ENCODE measurements around the gene MS4A12. TPM values are rescaled to one million over a fixed set of nuclear protein-coding genes. Genes with fewer than 3 reads are reported as not detected.
"Not testable (repeated sequence)": the region's sequence is repeated elsewhere in the genome, so short reads cannot be mapped to it uniquely, and the experiment has no call there.

Gene MS4A12
- polyA plus RNA-seq, 1 donor (not counting 4 experiments of a cell fraction or from before 2014, with no cell fraction given): not detected

GRCh38 chr11:60447846-60448245, 44.7 kb upstream of the MS4A12 start:
- Histone ChIP-seq H3K27ac (ENCODE audit: control insufficient read depth, insufficient read depth, low read length) (no peak overlapping the region), H3K4me1 (ENCODE audit: control insufficient read depth, extremely low read depth, insufficient read depth, low read length) (no peaks in the 10 kb centered on the region), H3K79me2 (ENCODE audit: control insufficient read depth, insufficient read depth, low read length) (no peaks in the 10 kb centered on the region), H3K9ac (ENCODE audit: control insufficient read depth, extremely low read depth, insufficient read depth, low read length) (no peak overlapping the region), H3K9me3 (ENCODE audit: control insufficient read depth, low read depth, low read length) (no peaks in the 10 kb centered on the region), H3K9me1 (ENCODE audit: control insufficient read depth, extremely low read depth, insufficient read depth, low read length) (no peaks in the 10 kb centered on the region), H4K20me1 (ENCODE audit: control insufficient read depth, extremely low read depth, insufficient read depth, low read length) (no peaks in the 10 kb centered on the region), H2AFZ (ENCODE audit: control insufficient read depth, low read length) (no peak overlapping the region), H3K4me2 (ENCODE audit: control insufficient read depth, extremely low read depth, insufficient read depth, low read depth, low read length) (no peak overlapping the region), H3K27me3 (ENCODE audit: control insufficient read depth, extremely low read depth, insufficient read depth, low read length) (no peaks in the 10 kb centered on the region), H3K4me3 (ENCODE audit: control insufficient read depth in 2 of 3, extremely low read depth in 1 of 3, insufficient read depth in 2 of 3, low read depth in 1 of 3, low read length in 3 of 3) (no peak overlapping the region), H3K36me3 (ENCODE audit: control insufficient read depth in 2 of 2, extremely low read depth in 1 of 2, insufficient read depth in 2 of 2, low read length in 2 of 2) (no peaks in the 10 kb centered on the region)
- TF ChIP-seq CTCF (optimal IDR thresholded peaks at IDR 0.05 in 1 of 3, IDR thresholded peaks at IDR 0.05 in 1 of 3, conservative IDR thresholded peaks at IDR 0.05 in 1 of 3; ENCODE audit: extremely low read depth in 1 of 3, insufficient read depth in 2 of 3, low read length in 3 of 3): no peak
- no peak for TF ChIP-seq EZH2 (IDR thresholded peaks at IDR 0.05; ENCODE audit: low read length)
- dilution Hi-C loops (cut with MboI; ENCODE audit: extremely low pct_ligation_motif_present, low sequenced_read_pairs): no loop called here
- no peak for FAIRE-seq
- DNase-seq (ENCODE audit: low read depth, low spot score): no peak

GRCh38 chr11:60451185-60451584, 41.4 kb upstream of the MS4A12 start:
- H3K9me1 ChIP-seq (ENCODE audit: control insufficient read depth, extremely low read depth, insufficient read depth, low read length); DNase-seq (ENCODE audit: low read depth, low spot score); H3K4me3 ChIP-seq (ENCODE audit: control insufficient read depth in 2 of 3, extremely low read depth in 1 of 3, insufficient read depth in 2 of 3, low read depth in 1 of 3, low read length in 3 of 3); H3K4me2 ChIP-seq (ENCODE audit: control insufficient read depth, extremely low read depth, insufficient read depth, low read depth, low read length); H3K9me3 ChIP-seq (ENCODE audit: control insufficient read depth, low read depth, low read length); H3K36me3 ChIP-seq (ENCODE audit: control insufficient read depth in 2 of 2, extremely low read depth in 1 of 2, insufficient read depth in 2 of 2, low read length in 2 of 2); FAIRE-seq; dilution Hi-C loops (cut with MboI; ENCODE audit: extremely low pct_ligation_motif_present, low sequenced_read_pairs); H4K20me1 ChIP-seq (ENCODE audit: control insufficient read depth, extremely low read depth, insufficient read depth, low read length); H3K27me3 ChIP-seq (ENCODE audit: control insufficient read depth, extremely low read depth, insufficient read depth, low read length); H3K79me2 ChIP-seq (ENCODE audit: control insufficient read depth, insufficient read depth, low read length); H3K4me1 ChIP-seq (ENCODE audit: control insufficient read depth, extremely low read depth, insufficient read depth, low read length); H3K27ac ChIP-seq (ENCODE audit: control insufficient read depth, insufficient read depth, low read length); H3K9ac ChIP-seq (ENCODE audit: control insufficient read depth, extremely low read depth, insufficient read depth, low read length); H2AFZ ChIP-seq (ENCODE audit: control insufficient read depth, low read length): not testable (repeated sequence)

- Histone ChIP-seq H4K20me1 (ENCODE audit: control insufficient read depth, extremely low read depth, insufficient read depth, low read length) (no peaks in the 10 kb centered on the region), H3K9me3 (ENCODE audit: control insufficient read depth, low read depth, low read length) (no peaks in the 10 kb centered on the region), H3K4me1 (ENCODE audit: control insufficient read depth, extremely low read depth, insufficient read depth, low read length) (no peaks in the 10 kb centered on the region), H3K27ac (ENCODE audit: control insufficient read depth, insufficient read depth, low read length) (no peak overlapping the region), H2AFZ (ENCODE audit: control insufficient read depth, low read length) (no peak overlapping the region), H3K4me3 (ENCODE audit: control insufficient read depth in 2 of 3, extremely low read depth in 1 of 3, insufficient read depth in 2 of 3, low read depth in 1 of 3, low read length in 3 of 3) (no peak overlapping the region), H3K36me3 (ENCODE audit: control insufficient read depth in 2 of 2, extremely low read depth in 1 of 2, insufficient read depth in 2 of 2, low read length in 2 of 2) (no peaks in the 10 kb centered on the region), H3K79me2 (ENCODE audit: control insufficient read depth, insufficient read depth, low read length) (no peaks in the 10 kb centered on the region), H3K27me3 (ENCODE audit: control insufficient read depth, extremely low read depth, insufficient read depth, low read length) (no peaks in the 10 kb centered on the region), H3K9me1 (ENCODE audit: control insufficient read depth, extremely low read depth, insufficient read depth, low read length) (no peaks in the 10 kb centered on the region), H3K9ac (ENCODE audit: control insufficient read depth, extremely low read depth, insufficient read depth, low read length) (no peak overlapping the region), H3K4me2 (ENCODE audit: control insufficient read depth, extremely low read depth, insufficient read depth, low read depth, low read length) (no peak overlapping the region)
- no peak for DNase-seq (ENCODE audit: low read depth, low spot score)
- no peak for FAIRE-seq
- no peak for TF ChIP-seq EZH2 (IDR thresholded peaks at IDR 0.05; ENCODE audit: low read length)
- TF ChIP-seq CTCF (optimal IDR thresholded peaks at IDR 0.05 in 1 of 3, IDR thresholded peaks at IDR 0.05 in 1 of 3, conservative IDR thresholded peaks at IDR 0.05 in 1 of 3; ENCODE audit: extremely low read depth in 1 of 3, insufficient read depth in 2 of 3, low read length in 3 of 3): no peak
- dilution Hi-C loops (cut with MboI; ENCODE audit: extremely low pct_ligation_motif_present, low sequenced_read_pairs): no loop called here
Observed at GRCh38 chr11:60454212-60454611, 38.4 kb upstream of the MS4A12 start.

Data from keratinocyte (primary cell).